ENCODE data around the gene ANKS3.

The ANKS3 gene

GRCh38 chr16:4695473-4696171 is 38.4 kb downstream of the ANKS3 start:
- DNase-seq: peak; percentile 27

- peak; percentile 16 for DNase-seq
Measured at GRCh38 chr16:4694642-4695451, 39.2 kb downstream of the ANKS3 start.

GRCh38 chr16:4693956-4694641 is 40.0 kb downstream of the ANKS3 start:
- DNase-seq: peak; percentile 79

- peak; percentile 97 for DNase-seq
Measured at GRCh38 chr16:4693296-4693955, 40.6 kb downstream of the ANKS3 start, which contains the start of gene NUDT16L1. NUDT16L1 (plus strand) TSS chr16:4693562; CDS start chr16:4693727, 165 bp downstream.

- peak; percentile 62 for DNase-seq
Measured at GRCh38 chr16:4692460-4693295, 41.4 kb downstream of the ANKS3 start.

GRCh38 chr16:4691666-4692412 is 42.2 kb downstream of the ANKS3 start:
- no peak for DNase-seq

GRCh38 chr16:4690946-4691665 is 43.0 kb downstream of the ANKS3 start:
- DNase-seq: no peak

GRCh38 chr16:4689864-4690704 is 44.0 kb downstream of the ANKS3 start:
- no peak for DNase-seq

- DNase-seq: no peak
Measured at GRCh38 chr16:4689091-4689671, 44.9 kb downstream of the ANKS3 start.

GRCh38 chr16:4688674-4689045 is 45.4 kb downstream of the ANKS3 start:
- no peak for DNase-seq

GRCh38 chr16:4687946-4688673 is 46.0 kb downstream of the ANKS3 start:
- DNase-seq: no peak

GRCh38 chr16:4687416-4687815 is 46.7 kb downstream of the ANKS3 start:
- no peak for DNase-seq

- DNase-seq: no peak
Measured at GRCh38 chr16:4686497-4687210, 47.4 kb downstream of the ANKS3 start.

GRCh38 chr16:4685776-4686496 is 48.1 kb downstream of the ANKS3 start:
- no peak for DNase-seq

- DNase-seq: no peak
Measured at GRCh38 chr16:4685292-4685691, 48.8 kb downstream of the ANKS3 start.

- DNase-seq: no peak
Measured at GRCh38 chr16:4684763-4685162, 49.3 kb downstream of the ANKS3 start.

GRCh38 chr16:4684058-4684715 is 49.9 kb downstream of the ANKS3 start:
- no peak for DNase-seq
